H9 (cell line): ENCODE data around the gene TRPM3. TPM values are rescaled to one million over a fixed set of nuclear protein-coding genes. Genes with fewer than 3 reads are reported as not detected.

Experiments
- DNase-seq: peaks from one replicate; pipeline ENCODE4 v3.0.0-alpha.2; 2017
- H2AFZ ChIP-seq: one replicate; pipeline ENCODE4 v1.6.1; 2013; ENCODE audit warnings: mild to moderate bottlenecking, low read length, control low read depth, moderate library complexity
- H2AK5ac ChIP-seq: 2 replicates; pipeline ENCODE4 v1.6.1; 2013; ENCODE audit warnings: low read length, control low read depth, mixed read lengths; ENCODE audit not compliant: insufficient read length
- H2BK120ac ChIP-seq: one replicate; pipeline ENCODE4 v1.6.1; 2013; ENCODE audit warnings: low read depth, mild to moderate bottlenecking, low read length, control low read depth, inconsistent platforms; ENCODE audit not compliant: poor library complexity, severe bottlenecking
- H2BK12ac ChIP-seq: 2 replicates; pipeline ENCODE4 v1.6.1; 2013; ENCODE audit warnings: low read length, control low read depth, mixed read lengths, low read depth; ENCODE audit not compliant: insufficient read length
- H2BK15ac ChIP-seq: 2 replicates; pipeline ENCODE4 v1.6.1; 2013; ENCODE audit warnings: low read depth, low read length, control low read depth
- H2BK20ac ChIP-seq: one replicate; pipeline ENCODE4 v1.6.1; 2013; ENCODE audit warnings: low read depth, mild to moderate bottlenecking, low read length, control low read depth, inconsistent platforms; ENCODE audit not compliant: poor library complexity, severe bottlenecking
- H2BK5ac ChIP-seq: 2 replicates; pipeline ENCODE4 v1.6.1; 2013; ENCODE audit warnings: low read length, control low read depth, mixed read lengths; ENCODE audit not compliant: insufficient read length
- H3K14ac ChIP-seq: 2 replicates; pipeline ENCODE4 v1.6.1; 2013; ENCODE audit warnings: low read length, control low read depth; ENCODE audit not compliant: insufficient read depth
- H3K18ac ChIP-seq: 2 replicates; pipeline ENCODE4 v1.6.1; 2013; ENCODE audit warnings: low read depth, mild to moderate bottlenecking, mixed read lengths, low read length, control low read depth; ENCODE audit not compliant: insufficient read length
- H3K23ac ChIP-seq: 2 replicates; pipeline ENCODE4 v1.6.1; 2013; ENCODE audit warnings: low read length, control low read depth, mixed read lengths, low read depth; ENCODE audit not compliant: insufficient read length
- H3K23me2 ChIP-seq: 2 replicates; pipeline ENCODE4 v1.6.1; 2013; ENCODE audit warnings: low read depth, mild to moderate bottlenecking, mixed read lengths, low read length, control low read depth; ENCODE audit not compliant: insufficient read length, poor library complexity, severe bottlenecking
- H3K27ac ChIP-seq: 2 replicates; pipeline ENCODE4 v1.5.1; 2013; ENCODE audit warnings: low read length, control low read depth, mixed read lengths, low read depth; ENCODE audit not compliant: insufficient read length
- H3K27me3 ChIP-seq: 2 replicates; pipeline ENCODE4 v1.6.1; 2013; ENCODE audit warnings: low read length, control low read depth, inconsistent platforms; ENCODE audit not compliant: insufficient read depth
- H3K4ac ChIP-seq: 2 replicates; pipeline ENCODE4 v1.6.1; 2013; ENCODE audit warnings: low read depth, mild to moderate bottlenecking, control low read depth, inconsistent platforms, low read length, moderate library complexity
- H3K4me1 ChIP-seq: 2 replicates; pipeline ENCODE4 v1.6.1; 2013; ENCODE audit warnings: low read length, control low read depth, inconsistent platforms; ENCODE audit not compliant: insufficient read depth
- H3K4me2 ChIP-seq: 2 replicates; pipeline ENCODE4 v1.6.1; 2013; ENCODE audit warnings: low read length, control low read depth, mixed read lengths; ENCODE audit not compliant: insufficient read length, insufficient read depth
- H3K56ac ChIP-seq: 2 replicates; pipeline ENCODE4 v1.6.1; 2013; ENCODE audit warnings: low read depth, mild to moderate bottlenecking, mixed read lengths, low read length, control low read depth; ENCODE audit not compliant: insufficient read length
- H3K79me1 ChIP-seq: 2 replicates; pipeline ENCODE4 v1.6.1; 2013; ENCODE audit warnings: low read depth, mild to moderate bottlenecking, moderate library complexity, low read length, control low read depth, inconsistent platforms; ENCODE audit not compliant: insufficient read depth, poor library complexity, severe bottlenecking
- H3K79me2 ChIP-seq: 2 replicates; pipeline ENCODE4 v1.6.1; 2013; ENCODE audit warnings: low read length, control low read depth, inconsistent platforms; ENCODE audit not compliant: insufficient read depth
- H3K9ac ChIP-seq: 2 replicates; pipeline ENCODE4 v1.6.1; 2013; ENCODE audit warnings: low read length, control low read depth, mixed read lengths; ENCODE audit not compliant: insufficient read length; ENCODE audit errors: extremely low read depth
- H3K9me3 ChIP-seq: one replicate; pipeline ENCODE4 v1.6.1; 2013; ENCODE audit warnings: low read depth, low read length, inconsistent platforms; ENCODE audit not compliant: control insufficient read depth
- H3T11ph ChIP-seq: one replicate; pipeline ENCODE4 v1.6.1; 2013; ENCODE audit warnings: mild to moderate bottlenecking, low read length, control low read depth, inconsistent platforms
- H4K20me1 ChIP-seq: one replicate; pipeline ENCODE4 v1.6.1; 2013; ENCODE audit not compliant: control insufficient read depth, insufficient read length, insufficient read depth
- H4K5ac ChIP-seq: 2 replicates; pipeline ENCODE4 v1.6.1; 2013; ENCODE audit warnings: low read depth, mild to moderate bottlenecking, mixed read lengths, low read length, control low read depth; ENCODE audit not compliant: insufficient read length
- H4K8ac ChIP-seq: replicated peaks from 2 replicates; pipeline ENCODE4 v1.6.1; 2013; ENCODE audit warnings: low read length, control low read depth, mixed read lengths, low read depth; ENCODE audit not compliant: insufficient read length
- H4K91ac ChIP-seq: 2 replicates; pipeline ENCODE4 v1.6.1; 2013; ENCODE audit warnings: low read depth, mild to moderate bottlenecking, moderate library complexity, mixed read lengths, low read length, control low read depth; ENCODE audit not compliant: insufficient read length
- H3K27ac Mint-ChIP-seq, 3 experiments: 2 replicates in 2 of 3; 3 replicates in 1 of 3; pipeline ENCODE4 v1.8.0; 2020 to 2021; ENCODE audit warnings: mixed read lengths in 3 of 3, mild to moderate bottlenecking in 1 of 3, moderate library complexity in 1 of 3
- H3K27me3 Mint-ChIP-seq: 2 replicates; pipeline ENCODE4 v1.8.0; 2021; ENCODE audit warnings: low read depth, mild to moderate bottlenecking, moderate library complexity, mixed read lengths
- H3K36me3 Mint-ChIP-seq, 3 experiments: 2 replicates in 2 of 3; 3 replicates in 1 of 3; pipeline ENCODE4 v1.8.0; 2020 to 2021; ENCODE audit warnings: low read depth in 3 of 3, mixed read lengths in 3 of 3; ENCODE audit not compliant: insufficient read depth in 1 of 3
- H3K4me1 Mint-ChIP-seq, 2 experiments: 2 replicates each; pipeline ENCODE4 v1.8.0; 2020; ENCODE audit warnings: mixed read lengths in 2 of 2
- H3K4me3 Mint-ChIP-seq, 2 experiments: 2 replicates in 1 of 2; 3 replicates in 1 of 2; pipeline ENCODE4 v1.8.0; 2020 to 2021; ENCODE audit warnings: mild to moderate bottlenecking in 2 of 2, mixed read lengths in 2 of 2, moderate library complexity in 1 of 2
- H3K9me3 Mint-ChIP-seq, 2 experiments: 2 replicates in 1 of 2; 3 replicates in 1 of 2; pipeline ENCODE4 v1.8.0; 2020; ENCODE audit warnings: mild to moderate bottlenecking in 2 of 2, mixed read lengths in 2 of 2, moderate library complexity in 1 of 2
- CTCF ChIP-seq: fragments of 200-600 bp; sonication (generic); conservative IDR thresholded peaks from 3 replicates; pipeline ENCODE4 v1.8.0; 2021; ENCODE audit warnings: antibody characterized with exemption, mild to moderate bottlenecking
- total RNA-seq: library from RNA; stranded (reverse); gene quantifications from 2 replicates; pipeline ENCODE4 v1.2.1, GENCODE V29; 2021

The TRPM3 gene
- total RNA-seq, 1 experiment from 2014 or later: 10.3 TPM

DNA sequence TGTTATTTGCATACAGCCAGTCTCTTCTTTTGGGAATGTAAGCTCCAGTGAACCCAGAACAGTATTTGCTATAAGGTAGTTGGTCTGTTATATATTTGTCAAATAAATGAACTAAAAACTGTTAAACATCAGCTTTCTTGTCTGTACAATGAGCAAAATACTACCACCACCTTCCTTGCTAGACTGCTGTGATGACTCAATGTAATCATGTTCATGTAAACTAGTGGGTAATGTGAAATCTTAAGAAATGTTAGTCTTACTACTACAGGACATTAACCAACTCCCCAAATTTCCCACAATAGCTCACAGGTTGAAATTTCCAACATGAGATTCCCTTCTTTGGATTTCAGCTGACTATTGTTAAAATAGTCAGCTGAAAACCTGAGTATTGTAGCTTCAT lies 176.1 kb downstream of the TRPM3 start:
- no peaks in the 10 kb centered on the region for H3K36me3 Mint-ChIP-seq
- no peak overlapping the region for H2BK15ac ChIP-seq
- no peak overlapping the region for H2BK5ac ChIP-seq
- no peaks in the 10 kb centered on the region for H3K79me2 ChIP-seq
- no peak overlapping the region for H3T11ph ChIP-seq
- DNase-seq: no peak
- no peak overlapping the region for H3K27ac Mint-ChIP-seq
- H3K18ac ChIP-seq: no peak overlapping the region
- H3K27ac ChIP-seq: no peak overlapping the region
- H3K56ac ChIP-seq: no peak overlapping the region
- TF ChIP-seq CTCF: no peak
- H3K27me3 Mint-ChIP-seq: no peaks in the 10 kb centered on the region
- H3K4me1 ChIP-seq: peaks cover under 1% of the 10 kb centered on the region; the same call in 1 of the 2 replicates
- H2BK120ac ChIP-seq: no peak overlapping the region
- no peak overlapping the region for H4K5ac ChIP-seq
- H3K79me1 ChIP-seq: no peaks in the 10 kb centered on the region
- no peaks in the 10 kb centered on the region for H3K9me3 ChIP-seq
- no peaks in the 10 kb centered on the region for H3K9me3 Mint-ChIP-seq
- H2BK12ac ChIP-seq: no peak overlapping the region
- no peak overlapping the region for H4K8ac ChIP-seq
- no peaks in the 10 kb centered on the region for H3K27me3 ChIP-seq
- H3K4ac ChIP-seq: no peak overlapping the region
- no peaks in the 10 kb centered on the region for H3K23me2 ChIP-seq
- H2AFZ ChIP-seq: no peak overlapping the region
- H3K4me1 Mint-ChIP-seq: peaks cover 28 to 30% of the 10 kb centered on the region in 2 experiments
- no peak overlapping the region for H2AK5ac ChIP-seq
- H3K4me3 Mint-ChIP-seq: no peak overlapping the region
- H3K14ac ChIP-seq: no peak overlapping the region
- no peak overlapping the region for H3K23ac ChIP-seq
- H4K91ac ChIP-seq: no peak overlapping the region
- H3K4me2 ChIP-seq: no peak overlapping the region
- H3K9ac ChIP-seq: no peak overlapping the region
- H4K20me1 ChIP-seq: no peaks in the 10 kb centered on the region
- H2BK20ac ChIP-seq: no peak overlapping the region
